OCI-LY7 (cell line): ENCODE measurements around the gene PTPA. TPM values are rescaled to one million over a fixed set of nuclear protein-coding genes. Genes with fewer than 3 reads are reported as not detected.

Experiments used
- BruUV-seq: library from RNA; stranded (reverse); fragments of 400-500 nt; replicated peaks from 2 replicates; lab custom pipeline; 2021; lab: Mats Ljungman, UMichigan
- CTCF ChIA-PET: fragments of 300-600 bp; sonication (Branson Sonifier 250); formaldehyde crosslinking; loops from one replicate; lab custom pipeline; 2022; ENCODE audit warnings: antibody characterized with exemption; ENCODE audit not compliant: unreplicated experiment; lab: Charles Lee
- POLR2A ChIA-PET: fragments of 300-600 bp; sonication (Branson Sonifier 250); formaldehyde crosslinking; loops from one replicate; lab custom pipeline; 2022; ENCODE audit warnings: antibody characterized with exemption; lab: Charles Lee
- DNase-seq: peaks from one replicate; pipeline ENCODE4 v3.0.0-alpha.2; 2015; ENCODE audit warnings: low spot score
- H2AFZ ChIP-seq: fragments of 200-600 bp; sonication (generic), shearing (Covaris generic); 2 replicates; pipeline ENCODE4 v1.6.1; 2014; ENCODE audit warnings: mild to moderate bottlenecking, antibody characterized with exemption, low read length, moderate library complexity
- H3K27ac ChIP-seq: fragments of 200-600 bp; sonication (generic); 2 replicates; pipeline ENCODE4 v1.5.1; 2014; ENCODE audit warnings: mixed run types, low read depth, mild to moderate bottlenecking, moderate library complexity, low read length, inconsistent platforms; ENCODE audit not compliant: poor library complexity, severe bottlenecking
- H3K36me3 ChIP-seq: fragments of 200-600 bp; sonication (generic); 2 replicates; pipeline ENCODE4 v1.6.1; 2014; ENCODE audit warnings: mild to moderate bottlenecking, antibody characterized with exemption, low read length, moderate library complexity, mixed read lengths; ENCODE audit not compliant: insufficient read depth
- H3K4me1 ChIP-seq: fragments of 200-600 bp; sonication (generic); 2 replicates; pipeline ENCODE4 v1.5.1; 2014; ENCODE audit warnings: mild to moderate bottlenecking, low read length; ENCODE audit not compliant: insufficient read depth, poor library complexity, severe bottlenecking
- H3K4me2 ChIP-seq: fragments of 200-600 bp; sonication (generic); 2 replicates; pipeline ENCODE4 v1.6.1; 2014; ENCODE audit warnings: mild to moderate bottlenecking, low read length
- H3K4me3 ChIP-seq: fragments of 200-600 bp; sonication (generic); 2 replicates; pipeline ENCODE4 v1.5.1; 2014; ENCODE audit warnings: mild to moderate bottlenecking, low read depth, low read length; ENCODE audit not compliant: poor library complexity, severe bottlenecking
- H3K79me2 ChIP-seq: fragments of 200-600 bp; sonication (generic); 2 replicates; pipeline ENCODE4 v1.6.1; 2016; ENCODE audit warnings: low read depth, mild to moderate bottlenecking, low read length, moderate library complexity, mixed read lengths; ENCODE audit not compliant: insufficient read depth
- H3K9me2 ChIP-seq: fragments of 200-600 bp; sonication (generic); 2 replicates; pipeline ENCODE4 v1.6.1; 2016; ENCODE audit warnings: mild to moderate bottlenecking, low read length, mixed read lengths; ENCODE audit not compliant: insufficient read depth
- H3K9me3 ChIP-seq: fragments of 200-600 bp; sonication (generic); 2 replicates; pipeline ENCODE4 v1.6.1; 2014; ENCODE audit warnings: mild to moderate bottlenecking, mixed run types, low read length, mixed read lengths
- H4K20me1 ChIP-seq: fragments of 200-600 bp; sonication (generic); 2 replicates; pipeline ENCODE4 v1.6.1; 2014; ENCODE audit warnings: mild to moderate bottlenecking, antibody characterized with exemption, low read length, moderate library complexity, mixed read lengths; ENCODE audit not compliant: insufficient read depth
- EZH2phosphoT487 ChIP-seq: fragments of 200-600 bp; sonication (generic); IDR thresholded peaks from 2 replicates; pipeline ENCODE4 v1.6.1; 2018; ENCODE audit warnings: low read depth, borderline replicate concordance, mild to moderate bottlenecking, mixed run types, antibody characterized with exemption, low read length, moderate library complexity, mixed read lengths
- intact Hi-C: fragments of 100-400 bp; cut with micrococcal nuclease; formaldehyde crosslinking; loops from one replicate; pipeline ENCODE4 v1.10.0; 2022; ENCODE audit not compliant: unreplicated experiment
- total RNA-seq, 2 experiments: library from RNA; depleted of rRNA in 1 of 2; stranded (reverse); fragments of >200 nt in 1 of 2; shearing (Covaris generic) in 1 of 2; gene quantifications; 2 replicates each; pipeline ENCODE4 v1.2.3, GENCODE V29; 2014 to 2022
- TF ChIP-seq, protein P1 (sequence below): fragments of 200-600 bp; sonication (generic); conservative IDR thresholded peaks from 2 replicates; pipeline ENCODE4 v1.5.1; 2014; ENCODE audit warnings: mild to moderate bottlenecking, antibody characterized with exemption, low read length, moderate library complexity, mixed read lengths

Gene PTPA
- total RNA-seq, 2 experiments from 2014 or later = 106 to 111 TPM

GRCh38 chr9:129171993-129172751 is 61.0 kb downstream of the PTPA start:
- no peaks in the 10 kb centered on the region for H3K79me2 ChIP-seq
- no peaks in the 10 kb centered on the region for H4K20me1 ChIP-seq
- H3K9me3 ChIP-seq = no peaks in the 10 kb centered on the region
- TF ChIP-seq, protein P1, sequence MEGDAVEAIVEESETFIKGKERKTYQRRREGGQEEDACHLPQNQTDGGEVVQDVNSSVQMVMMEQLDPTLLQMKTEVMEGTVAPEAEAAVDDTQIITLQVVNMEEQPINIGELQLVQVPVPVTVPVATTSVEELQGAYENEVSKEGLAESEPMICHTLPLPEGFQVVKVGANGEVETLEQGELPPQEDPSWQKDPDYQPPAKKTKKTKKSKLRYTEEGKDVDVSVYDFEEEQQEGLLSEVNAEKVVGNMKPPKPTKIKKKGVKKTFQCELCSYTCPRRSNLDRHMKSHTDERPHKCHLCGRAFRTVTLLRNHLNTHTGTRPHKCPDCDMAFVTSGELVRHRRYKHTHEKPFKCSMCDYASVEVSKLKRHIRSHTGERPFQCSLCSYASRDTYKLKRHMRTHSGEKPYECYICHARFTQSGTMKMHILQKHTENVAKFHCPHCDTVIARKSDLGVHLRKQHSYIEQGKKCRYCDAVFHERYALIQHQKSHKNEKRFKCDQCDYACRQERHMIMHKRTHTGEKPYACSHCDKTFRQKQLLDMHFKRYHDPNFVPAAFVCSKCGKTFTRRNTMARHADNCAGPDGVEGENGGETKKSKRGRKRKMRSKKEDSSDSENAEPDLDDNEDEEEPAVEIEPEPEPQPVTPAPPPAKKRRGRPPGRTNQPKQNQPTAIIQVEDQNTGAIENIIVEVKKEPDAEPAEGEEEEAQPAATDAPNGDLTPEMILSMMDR = no peak
- no peak for TF ChIP-seq EZH2phosphoT487
- no peak for DNase-seq
- H2AFZ ChIP-seq = no peak overlapping the region
- peaks cover 38% of the 10 kb centered on the region for H3K4me1 ChIP-seq
- POLR2A ChIA-PET = interaction anchor here (0.5 to 1.3 kb wide), 6 partner anchors 23 to 1034 kb away, joined by 3 to 5 read pairs (median 3); partner anchors contain the start of gene NTMT1
- CTCF ChIA-PET = interaction anchor here (0.6 to 0.9 kb wide), 4 partner anchors 14 to 217 kb away, joined by 3 read pairs; no protein-coding TSS in a partner anchor
- no TSS peak for BruUV-seq
- H3K9me2 ChIP-seq = no peaks in the 10 kb centered on the region
- no peak overlapping the region for H3K27ac ChIP-seq
- intact Hi-C loops = loop anchor here (10.0 kb wide), 1 partner anchor 323 kb away; no protein-coding TSS in a partner anchor
- no peak overlapping the region for H3K4me2 ChIP-seq
- no peaks in the 10 kb centered on the region for H3K36me3 ChIP-seq
- H3K4me3 ChIP-seq = no peak overlapping the region

- POLR2A ChIA-PET = interaction anchor here (0.5 to 1.3 kb wide), 4 partner anchors 23 to 1033 kb away, joined by 3 to 5 read pairs (median 4); no protein-coding TSS in a partner anchor
- Histone ChIP-seq H2AFZ (no peak overlapping the region), H3K27ac (no peak overlapping the region), H3K9me2 (no peaks in the 10 kb centered on the region), H3K4me3 (no peak overlapping the region), H3K79me2 (no peaks in the 10 kb centered on the region), H3K4me1 (peaks cover 31% of the 10 kb centered on the region), H3K36me3 (no peaks in the 10 kb centered on the region), H3K4me2 (no peak overlapping the region), H3K9me3 (no peaks in the 10 kb centered on the region), H4K20me1 (no peaks in the 10 kb centered on the region)
- TF ChIP-seq, protein P1 = no peak
- no peak for TF ChIP-seq EZH2phosphoT487
- no peak for DNase-seq
- CTCF ChIA-PET = interaction anchor here (0.6 to 0.9 kb wide), 4 partner anchors 14 to 216 kb away, joined by 3 read pairs; no protein-coding TSS in a partner anchor
- BruUV-seq = no TSS peak
- intact Hi-C loops = loop anchor here (10.0 kb wide), 1 partner anchor 322 kb away; no protein-coding TSS in a partner anchor
Observed at GRCh38 chr9:129172816-129173215, 61.6 kb downstream of the PTPA start.
